Psoas muscle (tissue), 8 donors: Measurements from ENCODE around the gene SDSL. TPM values are rescaled to one million over a fixed set of nuclear protein-coding genes. Genes with fewer than 3 reads are reported as not detected.

Experiments used
- ATAC-seq, 4 donors: fragments of 200-7000 bp; cut with Tn5 transposase; one replicate each; pipeline ENCODE4 v1.9.1; 2020; ENCODE audit warnings: moderate library complexity in 3 of 4, mild to moderate bottlenecking in 2 of 4
- DNase-seq, 2 donors: peaks; one replicate each; pipeline ENCODE4 v3.0.0-alpha.2; 2020
- H3K27ac ChIP-seq: fragments of 200-600 bp; one replicate; pipeline ENCODE4 v1.8.0; 2022
- H3K27me3 ChIP-seq, 3 donors: fragments of 200-600 bp in 1 of 3; one replicate each; pipeline versions ENCODE4 v1.6.1 to v1.8.0; 2013 to 2022; ENCODE audit warnings: low read length in 2 of 3, mild to moderate bottlenecking in 2 of 3, moderate library complexity in 1 of 3; ENCODE audit not compliant: insufficient read depth in 3 of 3
- H3K36me3 ChIP-seq, 2 donors: fragments of 200-600 bp in 1 of 2; one replicate each; pipeline versions ENCODE4 v1.6.1 to v1.8.0; 2013 to 2022; ENCODE audit warnings: low read depth in 1 of 2, mild to moderate bottlenecking in 1 of 2, moderate library complexity in 1 of 2; ENCODE audit not compliant: insufficient read depth in 1 of 2
- H3K4me1 ChIP-seq: fragments of 200-600 bp; one replicate; pipeline ENCODE4 v1.8.0; 2022
- H3K4me3 ChIP-seq: fragments of 200-600 bp; one replicate; pipeline ENCODE4 v1.8.0; 2022; ENCODE audit warnings: mild to moderate bottlenecking
- H3K9me3 ChIP-seq: fragments of 200-600 bp; one replicate; pipeline ENCODE4 v1.8.0; 2022
- WGBS, 3 donors: extraction: QIAGEN DNeasy Blood & Tissue Kit; methylation state at CpG; one replicate each; pipeline versions ENCODE4 v1.1.6 to v1.1.7; 2013; 5-methylcytosine and 5-hydroxymethylcytosine counted together
- intact Hi-C, 2 donors: fragments of 100-400 bp; cut with DNase I; formaldehyde crosslinking; loops; one replicate each; pipeline versions ENCODE4 v1.11.0 to v1.14.2; 2022
- polyA plus RNA-seq, 3 donors: library from polyadenylated mRNA; stranded (reverse); fragments of 200-250 nt; gene quantifications; one replicate each; pipeline ENCODE4 v1.2.3, GENCODE V29; 2013
- total RNA-seq, 4 donors: library from RNA; stranded (reverse); fragmentation: NEBNext Ultra II Directional in 2 of 4; extraction: Animal tissue kit (Norgen Biotek cat#: 25700) in 2 of 4; gene quantifications; one replicate each; pipeline versions ENCODE4 v1.2.1 to v1.2.4, GENCODE V29; 2021 to 2023
- TF ChIP-seq, protein P1 (sequence below): fragments of 200-600 bp; IDR thresholded peaks from one replicate; pipeline ENCODE4 v1.8.0; 2022; ENCODE audit warnings: antibody characterized with exemption
- donor health status: healthy with polysubstance abuse.
- donor health status: DM: no; HTN: no; CAD: no; lungs with moderate emphysema.
- donor health status: Bipolar disorder and iron deficiency.
- donor health status: healthy.
- donor health status: DM: yes; HTN: yes; CAD: no.
- donor health status: DM: no; HTN: no; CAD: no.
- donor health status: DM: no; HTN: no; CAD: no.
- donor health status: DM: yes; HTN: yes; CAD: no.

SDSL gene
- total and polyA plus RNA-seq, 7 donors = 0.48 to 6.0 (median 0.97) TPM

DNA sequence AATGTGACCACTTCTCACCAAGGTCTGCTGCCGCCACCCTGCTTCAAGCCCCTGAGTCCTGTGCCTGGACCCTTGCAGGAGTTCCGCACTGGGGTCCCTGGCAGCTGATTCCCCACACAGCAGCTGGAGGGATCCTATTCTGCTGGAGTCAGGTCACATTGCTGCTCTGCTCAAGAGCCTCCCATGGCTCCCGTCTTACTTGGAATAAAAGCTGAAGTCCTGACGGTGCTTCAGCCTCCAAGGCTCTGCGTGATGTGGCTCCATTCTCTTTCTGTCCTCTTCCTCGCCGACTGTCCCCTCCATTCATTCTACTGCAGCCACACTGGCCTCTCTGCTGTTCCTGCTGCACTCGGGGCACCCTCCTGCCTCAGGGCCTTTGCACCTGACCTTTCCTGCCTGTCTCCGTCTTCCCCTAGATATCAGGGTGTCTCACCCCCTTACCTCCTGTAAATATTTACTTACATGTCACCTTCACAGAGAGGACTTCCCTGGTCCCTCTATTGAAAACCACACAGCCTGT lies 7.6 kb upstream of the SDSL start:
- no peaks in the 10 kb centered on the region for H3K4me1 ChIP-seq
- TF ChIP-seq, protein P1, sequence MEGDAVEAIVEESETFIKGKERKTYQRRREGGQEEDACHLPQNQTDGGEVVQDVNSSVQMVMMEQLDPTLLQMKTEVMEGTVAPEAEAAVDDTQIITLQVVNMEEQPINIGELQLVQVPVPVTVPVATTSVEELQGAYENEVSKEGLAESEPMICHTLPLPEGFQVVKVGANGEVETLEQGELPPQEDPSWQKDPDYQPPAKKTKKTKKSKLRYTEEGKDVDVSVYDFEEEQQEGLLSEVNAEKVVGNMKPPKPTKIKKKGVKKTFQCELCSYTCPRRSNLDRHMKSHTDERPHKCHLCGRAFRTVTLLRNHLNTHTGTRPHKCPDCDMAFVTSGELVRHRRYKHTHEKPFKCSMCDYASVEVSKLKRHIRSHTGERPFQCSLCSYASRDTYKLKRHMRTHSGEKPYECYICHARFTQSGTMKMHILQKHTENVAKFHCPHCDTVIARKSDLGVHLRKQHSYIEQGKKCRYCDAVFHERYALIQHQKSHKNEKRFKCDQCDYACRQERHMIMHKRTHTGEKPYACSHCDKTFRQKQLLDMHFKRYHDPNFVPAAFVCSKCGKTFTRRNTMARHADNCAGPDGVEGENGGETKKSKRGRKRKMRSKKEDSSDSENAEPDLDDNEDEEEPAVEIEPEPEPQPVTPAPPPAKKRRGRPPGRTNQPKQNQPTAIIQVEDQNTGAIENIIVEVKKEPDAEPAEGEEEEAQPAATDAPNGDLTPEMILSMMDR = no peak
- intact Hi-C loops = no loop called here
- ATAC-seq (no peak), DNase-seq (no peak)
- no peak overlapping the region for H3K27ac ChIP-seq
- peaks cover 0 to 2% (median 0%) of the 10 kb centered on the region in 3 donors for H3K27me3 ChIP-seq
- H3K9me3 ChIP-seq = no peaks in the 10 kb centered on the region
- no peaks in the 10 kb centered on the region for H3K36me3 ChIP-seq
- 79 to 84% (median 80%) methylated on average over 9 of the region's 9 CpGs for WGBS, 3 donors
- H3K4me3 ChIP-seq = no peak overlapping the region

GRCh38 chr12:113416091-113416754 lies 6.0 kb upstream of the SDSL start:
- Histone ChIP-seq H3K27ac (no peak overlapping the region), H3K9me3 (no peaks in the 10 kb centered on the region), H3K36me3 (no peaks in the 10 kb centered on the region), H3K4me1 (no peaks in the 10 kb centered on the region), H3K4me3 (no peak overlapping the region), H3K27me3 (no peaks in the 10 kb centered on the region)
- intact Hi-C loops = no loop called here
- WGBS, 3 donors = 40 to 42% (median 42%) methylated on average over 6 of the region's 6 CpGs
- TF ChIP-seq, protein P1 = no peak
- DNase-seq = no peak
- no peak for ATAC-seq

- TF ChIP-seq, protein P1 = no peak
- intact Hi-C loops = no loop called here
- WGBS, 3 donors = 31 to 38% (median 34%) methylated on average over 13 of the region's 13 CpGs
- H3K36me3 ChIP-seq = no peaks in the 10 kb centered on the region
- no peak overlapping the region for H3K4me3 ChIP-seq
- ATAC-seq (peak in 1 of 4 donors; percentile 23), DNase-seq (peak in 1 of 2 donors; percentile 33)
- no peak overlapping the region for H3K27ac ChIP-seq
- H3K9me3 ChIP-seq = no peaks in the 10 kb centered on the region
- H3K27me3 ChIP-seq = no peaks in the 10 kb centered on the region
- H3K4me1 ChIP-seq = no peaks in the 10 kb centered on the region
Measured at GRCh38 chr12:113418213-113418879, 3.8 kb upstream of the SDSL start.

DNA sequence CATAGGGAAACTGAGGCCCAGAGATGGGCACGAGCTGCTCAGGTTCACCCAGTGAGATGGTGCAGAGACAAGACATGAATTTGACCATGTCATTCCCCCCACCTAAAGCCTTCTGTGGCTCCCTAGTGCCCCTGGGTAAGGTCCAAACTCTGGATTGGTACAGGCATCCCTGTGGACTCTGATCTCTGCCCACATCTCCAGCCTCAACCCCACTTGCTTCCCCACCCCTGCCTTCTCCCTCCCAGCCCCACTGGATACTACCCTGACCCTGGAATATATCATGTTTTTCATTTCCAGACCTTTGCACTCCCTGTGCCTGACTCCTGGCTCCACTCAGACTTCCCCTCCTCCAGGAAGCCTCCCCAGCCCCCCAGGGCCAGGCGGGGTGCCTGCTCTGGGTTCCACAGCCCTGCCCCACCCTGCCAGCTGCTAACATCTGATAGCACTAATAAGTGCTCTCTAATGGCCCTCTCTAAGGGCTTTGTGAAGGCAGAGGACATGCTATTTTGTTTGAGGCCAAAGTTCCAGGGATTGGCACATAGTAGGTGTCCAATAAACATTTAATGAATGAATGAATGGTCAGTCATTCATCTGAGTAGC lies 1.1 kb upstream of the SDSL start:
- TF ChIP-seq, protein P1 = no peak
- Histone ChIP-seq H3K27ac (no peak overlapping the region), H3K9me3 (no peaks in the 10 kb centered on the region), H3K27me3 (no peaks in the 10 kb centered on the region), H3K4me3 (no peak overlapping the region), H3K4me1 (no peaks in the 10 kb centered on the region), H3K36me3 (no peaks in the 10 kb centered on the region)
- no peak for ATAC-seq
- intact Hi-C loops = no loop called here
- 51 to 63% (median 63%) methylated on average over 2 of the region's 2 CpGs for WGBS, 3 donors
- DNase-seq = no peak
